ENCODE data around the gene CDC14A.

The CDC14A gene

DNA sequence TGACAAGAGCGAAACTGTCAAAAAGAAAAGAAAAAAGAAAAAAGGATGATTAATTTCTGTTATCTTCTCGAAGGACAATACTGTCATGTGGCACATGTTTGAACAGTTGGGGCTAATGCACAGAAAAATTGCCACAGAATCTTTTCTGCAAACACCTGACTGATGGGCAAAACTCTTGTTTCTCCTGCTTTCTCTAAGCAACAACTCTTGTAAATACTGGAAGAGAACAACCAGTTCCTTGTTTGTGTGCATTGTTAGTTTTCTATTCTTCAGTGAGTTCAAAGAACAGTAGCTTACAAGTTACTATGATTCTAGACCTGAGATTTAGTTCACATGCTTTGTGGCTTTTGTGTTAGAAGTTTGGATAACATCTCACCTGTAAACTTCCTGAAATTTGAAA is 60.7 kb downstream of the CDC14A start:
- no peak for DNase-seq

GRCh38 chr1:100414693-100415497 is 62.6 kb downstream of the CDC14A start:
- no peak for DNase-seq

GRCh38 chr1:100415498-100415778 is 63.1 kb downstream of the CDC14A start:
- no peak for DNase-seq

DNA sequence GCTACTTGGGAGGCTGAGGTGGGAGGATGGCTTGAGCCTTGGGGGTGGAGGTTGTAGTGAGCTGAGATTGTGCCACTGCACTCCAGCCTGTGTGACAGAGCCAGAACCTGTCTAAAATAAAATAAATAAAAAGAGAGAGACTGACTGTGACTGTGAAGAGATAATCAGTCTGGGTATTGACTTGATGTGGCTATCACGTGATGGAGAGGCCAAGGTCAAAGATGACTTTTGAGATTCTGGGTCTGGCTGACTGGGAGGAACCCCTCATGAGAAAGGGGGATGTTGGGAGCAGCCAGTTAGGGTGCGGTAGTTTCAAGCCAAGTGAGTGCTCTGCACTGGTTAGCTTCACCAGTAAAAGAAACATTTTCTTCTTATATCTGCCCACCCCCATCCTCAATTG is 66.8 kb downstream of the CDC14A start:
- no peak for DNase-seq

DNA sequence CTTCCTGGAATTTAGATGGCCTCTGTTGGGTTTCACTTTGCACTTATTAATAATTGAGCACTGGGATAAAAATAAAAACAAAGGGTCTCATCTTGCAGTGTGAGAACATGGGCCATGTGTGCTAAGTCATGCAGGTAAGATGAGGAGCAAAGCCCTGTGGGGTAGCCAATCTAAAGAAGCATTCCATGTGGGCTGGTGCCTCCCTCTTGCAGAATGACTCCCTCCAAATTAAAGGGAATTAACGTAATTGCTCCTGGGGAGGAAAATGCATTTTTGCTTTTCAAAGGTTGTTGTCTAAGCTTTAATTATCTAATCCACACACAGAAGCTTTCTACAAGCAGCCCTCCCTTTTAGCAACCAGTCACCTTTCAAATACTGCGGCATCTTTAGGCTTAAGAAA is 69.8 kb downstream of the CDC14A start:
- no peak for DNase-seq

DNA sequence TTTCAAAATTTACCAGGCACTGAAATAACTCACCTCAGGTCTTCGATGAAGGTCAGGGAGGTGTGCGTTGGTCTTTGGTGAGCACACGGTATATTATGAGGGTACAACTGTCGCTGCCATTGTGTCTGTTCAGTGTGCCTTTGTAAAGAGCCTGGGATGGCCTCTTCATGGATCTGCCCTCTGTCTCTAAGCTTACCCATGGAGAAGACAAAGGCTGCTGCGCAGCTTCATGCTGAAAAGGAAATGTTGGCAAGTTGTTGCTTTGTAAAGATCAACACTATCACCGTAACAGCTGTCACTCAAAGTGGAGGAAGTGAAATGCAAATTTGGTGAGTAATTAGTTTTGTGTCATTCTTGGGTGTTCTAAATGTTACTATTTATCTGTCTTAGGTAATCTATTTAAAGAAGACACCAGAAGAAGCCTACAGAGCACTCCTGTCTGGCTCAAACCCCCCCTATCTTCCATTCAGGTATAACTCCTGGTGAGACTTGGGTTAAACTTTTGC is 71.6 kb downstream of the CDC14A start:
- DNase-seq = no peak

GRCh38 chr1:100428160-100428559 is 75.9 kb downstream of the CDC14A start:
- DNase-seq = no peak

- DNase-seq = no peak
These were observed 78.0 kb downstream of the CDC14A start for GRCh38 chr1:100430325-100430756.

- DNase-seq = no peak
These were observed 79.6 kb downstream of the CDC14A start for GRCh38 chr1:100431954-100432353.

GRCh38 chr1:100433563-100433962 is 81.3 kb downstream of the CDC14A start:
- DNase-seq = no peak

- no peak for DNase-seq
These were observed 82.5 kb downstream of the CDC14A start for GRCh38 chr1:100434831-100435230.

- DNase-seq = no peak
These were observed 86.1 kb downstream of the CDC14A start for GRCh38 chr1:100438375-100438774.

GRCh38 chr1:100438789-100439188 is 86.5 kb downstream of the CDC14A start:
- DNase-seq = no peak

DNA sequence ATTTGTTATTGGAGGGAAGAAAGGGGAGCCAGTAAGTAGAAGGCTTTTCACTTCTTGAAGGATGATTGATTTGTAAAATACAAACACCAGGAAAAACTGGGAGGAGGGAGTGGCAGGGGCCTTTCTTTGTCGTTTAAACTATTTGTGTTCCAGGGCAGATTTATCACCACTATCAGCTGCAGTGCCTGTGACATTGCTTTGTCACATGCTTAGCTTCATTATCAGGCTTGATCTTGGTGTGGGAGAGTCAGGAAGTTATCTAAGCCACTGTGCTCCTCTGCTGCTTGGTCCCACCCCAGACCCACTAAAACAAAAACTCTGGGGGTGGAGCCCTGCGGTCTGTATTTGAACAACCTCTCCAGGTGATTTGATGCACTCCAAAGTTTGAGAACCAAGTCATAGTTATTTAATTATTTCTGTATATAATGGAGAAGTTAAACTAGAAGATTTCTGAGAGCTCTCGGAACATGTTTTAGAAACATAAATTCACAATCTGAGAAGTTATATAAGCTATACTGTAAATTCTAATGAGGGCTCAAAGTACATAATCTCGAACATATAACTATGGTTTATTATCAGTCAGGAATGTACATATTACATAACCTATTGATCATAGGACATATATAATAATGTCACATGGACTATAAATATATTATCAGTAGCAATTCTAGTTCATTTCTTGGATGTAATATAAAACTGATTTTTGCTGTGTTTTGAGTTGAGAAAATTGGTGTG is 87.9 kb downstream of the CDC14A start:
- DNase-seq = no peak

DNA sequence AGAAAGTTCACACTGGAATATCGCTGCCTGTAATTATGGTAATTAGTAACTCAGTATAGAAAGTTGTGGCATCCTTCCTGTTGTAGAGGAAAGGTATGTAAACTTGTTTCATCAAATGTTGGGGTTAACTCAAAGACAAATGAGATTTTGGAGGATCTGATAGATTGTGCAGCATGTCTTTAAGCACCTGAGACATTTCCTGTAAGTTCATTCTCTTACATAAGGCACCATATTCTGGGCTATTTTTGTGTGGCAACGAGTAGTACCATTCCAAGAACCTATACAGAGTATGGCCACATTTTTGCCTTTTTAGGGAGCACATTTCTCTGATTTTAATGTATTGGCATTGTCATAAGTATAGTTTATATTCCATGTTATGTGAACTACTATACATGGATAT is 88.8 kb downstream of the CDC14A start:
- no peak for DNase-seq

DNA sequence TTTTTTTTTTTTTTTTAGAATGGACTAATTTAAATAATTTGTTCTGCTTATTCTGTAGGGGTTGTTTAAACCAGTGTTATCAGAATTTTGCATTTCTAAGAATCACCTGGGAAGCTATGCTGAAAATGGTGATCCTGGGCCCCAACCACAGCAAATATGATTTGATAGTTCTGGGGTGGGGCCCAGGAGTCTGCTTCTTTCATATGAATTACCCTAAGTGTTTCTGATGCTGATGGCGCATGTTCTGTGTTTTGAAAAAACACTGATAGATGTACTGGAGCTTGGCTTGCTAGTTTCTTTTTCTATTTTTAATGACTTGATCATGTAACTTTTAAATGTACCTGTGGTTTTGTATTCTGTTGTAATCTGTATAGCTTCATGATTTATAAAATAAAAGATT is 89.3 kb downstream of the CDC14A start:
- DNase-seq = no peak

- DNase-seq = no peak
These were observed 91.7 kb downstream of the CDC14A start for GRCh38 chr1:100443811-100444571.

DNA sequence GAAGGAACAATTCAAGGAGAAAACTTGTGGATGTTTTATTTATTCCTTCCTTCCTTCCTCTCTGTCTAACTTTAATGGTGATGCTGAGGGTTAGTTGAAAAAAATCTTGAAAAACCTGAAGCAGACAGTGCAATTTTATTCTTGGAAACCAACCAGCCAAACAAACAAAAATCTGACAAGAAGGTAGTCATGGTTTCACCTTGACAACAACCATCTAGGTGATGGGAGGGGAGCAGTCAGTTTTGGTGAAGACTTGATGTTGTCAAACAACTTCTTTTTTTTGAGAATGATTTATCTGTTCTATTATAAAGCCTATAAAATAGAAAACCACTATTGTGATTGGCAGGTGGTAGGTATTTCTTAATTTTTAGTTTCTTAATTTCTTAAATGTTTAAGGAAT is 93.3 kb downstream of the CDC14A start:
- DNase-seq = no peak

DNA sequence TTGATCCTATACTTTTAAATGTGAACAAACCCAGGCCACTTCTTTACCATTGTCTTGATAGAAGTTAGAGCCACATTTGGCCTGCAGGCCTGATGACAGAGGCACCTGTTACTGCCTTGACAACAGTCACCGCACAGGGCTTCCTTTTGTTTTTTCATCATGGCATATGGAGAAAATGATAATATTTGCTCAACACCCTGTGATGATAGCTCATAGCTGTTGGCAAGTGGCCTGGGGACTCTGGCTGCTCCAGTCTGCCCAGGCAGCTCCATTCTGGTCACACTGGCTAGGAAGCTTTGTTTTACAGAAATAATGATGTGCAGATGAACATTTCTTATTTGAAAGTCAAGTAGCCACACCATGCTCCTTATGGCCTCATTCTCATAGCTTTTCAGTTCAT is 96.1 kb downstream of the CDC14A start:
- DNase-seq = no peak

GRCh38 chr1:100449477-100449876 is 97.2 kb downstream of the CDC14A start:
- no peak for DNase-seq

GRCh38 chr1:100452641-100453040 is 100.3 kb downstream of the CDC14A start:
- DNase-seq = no peak

DNA sequence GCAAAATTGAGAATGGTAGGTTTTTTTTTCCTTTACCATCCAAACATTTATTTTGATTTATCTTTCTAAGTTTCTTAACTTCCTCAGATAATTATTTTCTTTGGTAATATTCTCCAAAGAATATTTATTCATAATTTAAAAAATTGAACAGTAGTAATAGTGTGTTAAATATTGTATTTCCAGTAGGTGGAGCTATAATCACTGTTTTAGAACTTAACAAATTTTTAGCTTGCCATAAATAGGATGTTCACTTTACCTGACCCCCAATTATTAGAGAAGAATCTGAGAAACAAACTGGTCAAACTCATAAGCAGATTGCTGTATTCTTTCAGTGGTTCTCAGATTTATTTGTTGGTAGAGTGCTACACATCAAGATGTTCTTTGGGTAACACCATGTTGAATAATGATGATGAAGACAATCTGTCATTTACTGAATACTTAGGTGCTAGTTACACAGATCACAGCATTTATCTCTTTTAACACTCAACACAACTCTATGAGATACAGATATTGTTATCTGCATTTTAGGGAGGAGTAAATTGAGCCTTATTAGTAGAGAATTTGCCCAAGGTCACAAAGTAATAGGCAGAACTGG is 103.3 kb downstream of the CDC14A start:
- DNase-seq = no peak

GRCh38 chr1:100456880-100457279 is 104.6 kb downstream of the CDC14A start:
- DNase-seq = no peak

Measured in GDM1 (cell line).